ENCODE data around the gene TRAPPC10. TPM values are rescaled to one million over a fixed set of nuclear protein-coding genes. Genes with fewer than 3 reads are reported as not detected.

Gene TRAPPC10
- total RNA-seq, 4 donors from 2014 or later: 17.9 to 32.9 (median 23.1) TPM

- H3K4me3 ChIP-seq: peak overlapping the region; percentile 69 to 96 (median 90)
- peaks cover 36 to 47% of the 10 kb centered on the region in 2 donors for H3K4me1 ChIP-seq
- H3K36me3 ChIP-seq: no peaks in the 10 kb centered on the region
- TF ChIP-seq POLR2A (IDR thresholded peaks at IDR 0.05): no peak
- TF ChIP-seq, protein P1, sequence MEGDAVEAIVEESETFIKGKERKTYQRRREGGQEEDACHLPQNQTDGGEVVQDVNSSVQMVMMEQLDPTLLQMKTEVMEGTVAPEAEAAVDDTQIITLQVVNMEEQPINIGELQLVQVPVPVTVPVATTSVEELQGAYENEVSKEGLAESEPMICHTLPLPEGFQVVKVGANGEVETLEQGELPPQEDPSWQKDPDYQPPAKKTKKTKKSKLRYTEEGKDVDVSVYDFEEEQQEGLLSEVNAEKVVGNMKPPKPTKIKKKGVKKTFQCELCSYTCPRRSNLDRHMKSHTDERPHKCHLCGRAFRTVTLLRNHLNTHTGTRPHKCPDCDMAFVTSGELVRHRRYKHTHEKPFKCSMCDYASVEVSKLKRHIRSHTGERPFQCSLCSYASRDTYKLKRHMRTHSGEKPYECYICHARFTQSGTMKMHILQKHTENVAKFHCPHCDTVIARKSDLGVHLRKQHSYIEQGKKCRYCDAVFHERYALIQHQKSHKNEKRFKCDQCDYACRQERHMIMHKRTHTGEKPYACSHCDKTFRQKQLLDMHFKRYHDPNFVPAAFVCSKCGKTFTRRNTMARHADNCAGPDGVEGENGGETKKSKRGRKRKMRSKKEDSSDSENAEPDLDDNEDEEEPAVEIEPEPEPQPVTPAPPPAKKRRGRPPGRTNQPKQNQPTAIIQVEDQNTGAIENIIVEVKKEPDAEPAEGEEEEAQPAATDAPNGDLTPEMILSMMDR (IDR thresholded peaks at IDR 0.05 in 4 of 5, conservative IDR thresholded peaks at IDR 0.05 in 1 of 5): no peak
- DNase-seq (no peak), ATAC-seq (no peak)
- in situ Hi-C loops (cut with MboI; ENCODE audit: low sequenced_read_pairs in 4 of 4): no loop called here
- peak overlapping the region; percentile 84 to 98 (median 98) for H3K27ac ChIP-seq
- intact Hi-C loops (cut with DNase I; ENCODE audit: low total_unique reads): loop anchor here (2.0 kb wide), 1 partner anchor 325 kb away; the partner anchor contains the start of gene CFAP410
- H3K9me3 ChIP-seq: no peaks in the 10 kb centered on the region
- no peaks in the 10 kb centered on the region for H3K27me3 ChIP-seq
Measured at GRCh38 chr21:44013380-44014088, 1.4 kb downstream of the TRAPPC10 start.

GRCh38 chr21:44017601-44018000 lies 5.5 kb downstream of the TRAPPC10 start:
- H3K36me3 ChIP-seq: no peaks in the 10 kb centered on the region
- peaks cover 47 to 66% of the 10 kb centered on the region in 2 donors for H3K4me1 ChIP-seq
- intact Hi-C loops (cut with DNase I; ENCODE audit: low total_unique reads) (no loop called here), in situ Hi-C loops (cut with MboI; ENCODE audit: low sequenced_read_pairs in 4 of 4) (no loop called here)
- DNase-seq: no peak
- H3K27ac ChIP-seq: no peak overlapping the region
- no peaks in the 10 kb centered on the region for H3K27me3 ChIP-seq
- no peak for ATAC-seq
- no peak for TF ChIP-seq POLR2A (IDR thresholded peaks at IDR 0.05)
- TF ChIP-seq, protein P1 (IDR thresholded peaks at IDR 0.05 in 4 of 5, conservative IDR thresholded peaks at IDR 0.05 in 1 of 5): no peak
- no peaks in the 10 kb centered on the region for H3K9me3 ChIP-seq
- no peak overlapping the region for H3K4me3 ChIP-seq

- H3K36me3 ChIP-seq: no peaks in the 10 kb centered on the region
- H3K4me1 ChIP-seq: peaks cover 47 to 63% of the 10 kb centered on the region in 2 donors
- H3K27me3 ChIP-seq: no peaks in the 10 kb centered on the region
- H3K27ac ChIP-seq: no peak overlapping the region
- ATAC-seq (no peak), DNase-seq (no peak)
- intact Hi-C loops (cut with DNase I; ENCODE audit: low total_unique reads): no loop called here
- TF ChIP-seq POLR2A (IDR thresholded peaks at IDR 0.05): no peak
- TF ChIP-seq, protein P1 (IDR thresholded peaks at IDR 0.05 in 4 of 5, conservative IDR thresholded peaks at IDR 0.05 in 1 of 5): no peak
- no peak overlapping the region for H3K4me3 ChIP-seq
- H3K9me3 ChIP-seq: no peaks in the 10 kb centered on the region
- in situ Hi-C loops (cut with MboI; ENCODE audit: low sequenced_read_pairs in 4 of 4): no loop called here
Measured at GRCh38 chr21:44018127-44018526, 6.0 kb downstream of the TRAPPC10 start.

- Histone ChIP-seq H3K9me3 (no peaks in the 10 kb centered on the region), H3K4me1 (peaks cover 44 to 63% of the 10 kb centered on the region in 2 donors), H3K36me3 (no peaks in the 10 kb centered on the region), H3K27me3 (no peaks in the 10 kb centered on the region), H3K4me3 (no peak overlapping the region), H3K27ac (peak overlapping the region in 1 of 4 donors; percentile 40)
- in situ Hi-C loops (cut with MboI; ENCODE audit: low sequenced_read_pairs in 4 of 4) (no loop called here), intact Hi-C loops (cut with DNase I; ENCODE audit: low total_unique reads) (no loop called here)
- TF ChIP-seq, protein P1 (IDR thresholded peaks at IDR 0.05 in 4 of 5, conservative IDR thresholded peaks at IDR 0.05 in 1 of 5): no peak
- no peak for TF ChIP-seq POLR2A (IDR thresholded peaks at IDR 0.05)
- no peak for DNase-seq
- ATAC-seq: no peak
Measured at GRCh38 chr21:44018813-44019567, 6.9 kb downstream of the TRAPPC10 start.
